ENCODE results near the gene RNPS1.
"Not testable (repeated sequence)": the region's sequence is repeated elsewhere in the genome, so short reads cannot be mapped to it uniquely, and the experiment has no call there.

Gene RNPS1

DNA sequence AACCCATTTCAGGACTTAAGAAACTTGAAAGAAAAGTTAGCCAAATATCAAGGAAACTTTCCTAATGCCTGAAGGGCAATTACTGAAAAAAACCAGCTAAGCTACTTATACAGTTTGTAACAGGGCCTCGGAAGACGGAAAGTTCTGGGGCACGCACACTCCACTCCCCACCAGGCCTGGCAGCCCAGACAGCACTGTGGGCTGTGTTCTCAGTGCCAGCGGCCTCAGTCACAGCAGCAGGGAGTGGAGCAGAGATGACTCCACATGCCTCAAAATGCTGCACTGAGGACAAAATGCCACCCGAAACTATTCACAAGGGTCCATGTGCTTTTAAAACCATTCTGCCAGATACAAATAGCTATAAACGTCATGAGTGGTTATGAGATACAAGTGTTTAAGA lies 10.2 kb downstream of the RNPS1 start:
- DNase-seq (ENCODE audit: low read depth): no peak

DNA sequence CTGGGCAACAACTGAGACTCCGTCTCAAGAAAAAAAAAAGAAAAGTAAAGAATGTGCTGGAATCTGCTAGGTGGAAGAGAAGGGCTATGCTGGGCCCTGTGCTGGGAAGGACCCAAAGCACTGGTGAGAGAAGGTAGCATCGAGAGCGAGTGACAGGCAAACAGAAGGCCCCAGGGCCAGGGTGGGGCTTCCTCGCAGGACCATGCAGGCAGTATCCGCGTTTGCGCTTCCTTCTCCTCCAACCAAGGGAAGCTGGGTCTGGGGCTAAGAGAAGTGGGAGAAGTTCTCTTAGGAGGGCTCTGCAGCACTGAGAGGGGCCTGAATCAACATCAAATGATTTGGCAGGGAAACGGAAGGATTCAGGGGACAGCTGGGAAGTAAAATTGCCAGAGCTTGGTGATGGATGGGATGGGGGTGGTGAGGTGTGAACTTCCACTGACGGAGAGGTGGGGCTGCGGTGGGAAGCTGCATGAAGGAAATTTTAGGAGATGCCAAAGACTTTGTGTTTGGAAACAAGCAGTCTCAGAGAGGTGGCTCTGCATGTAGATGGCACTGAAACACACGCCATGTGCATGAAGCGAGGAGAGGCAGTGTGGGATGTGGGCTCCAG lies 11.3 kb downstream of the RNPS1 start:
- DNase-seq (ENCODE audit: low read depth): no peak

- no peak for DNase-seq (ENCODE audit: low read depth)
Measured at GRCh38 chr16:2253293-2253692, 14.6 kb downstream of the RNPS1 start.

- no peak for DNase-seq (ENCODE audit: low read depth)
Measured at GRCh38 chr16:2252806-2253148, 15.1 kb downstream of the RNPS1 start.

- DNase-seq (ENCODE audit: low read depth): peak; percentile 87
Measured at GRCh38 chr16:2251296-2252111, 16.4 kb downstream of the RNPS1 start, which contains the start of gene ECI1. ECI1 (minus strand) TSS chr16:2251587; CDS start chr16:2251566, 21 bp downstream.

DNA sequence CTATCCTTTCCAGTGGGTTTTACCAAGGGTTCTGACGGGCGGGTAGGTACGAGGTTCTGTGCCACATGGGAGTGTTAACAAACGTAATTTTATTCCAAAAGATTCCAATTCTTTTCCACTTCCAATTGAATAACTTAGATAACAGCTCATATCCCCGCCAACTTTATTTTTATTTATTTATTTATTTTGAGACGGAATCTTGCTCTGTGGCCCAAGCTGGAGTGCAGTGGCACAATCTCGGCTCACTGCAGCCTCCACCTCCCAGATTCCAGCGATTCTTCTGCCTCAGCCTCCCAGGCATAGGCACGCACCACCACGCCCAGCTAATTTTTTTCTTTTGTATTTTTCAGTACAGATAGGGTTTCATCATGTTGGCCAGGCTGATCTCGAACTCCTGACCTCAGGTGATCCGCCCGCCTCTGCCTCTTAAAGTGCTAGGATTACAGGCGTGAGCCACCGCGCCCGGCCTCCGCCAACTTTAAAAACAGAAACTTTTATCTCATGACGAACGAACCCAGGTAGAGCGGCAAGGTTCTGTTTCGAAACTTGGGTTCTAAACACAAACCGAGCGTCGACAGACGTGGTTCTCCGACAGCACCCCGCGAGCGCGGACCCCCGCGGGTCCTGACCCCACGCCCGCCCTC lies 17.2 kb downstream of the RNPS1 start:
- DNase-seq (ENCODE audit: low read depth): peak; percentile 34

GRCh38 chr16:2246301-2246885 lies 21.5 kb downstream of the RNPS1 start:
- DNase-seq (ENCODE audit: low read depth): no peak

GRCh38 chr16:2244926-2245795 lies 22.8 kb downstream of the RNPS1 start:
- no peak for DNase-seq (ENCODE audit: low read depth)

- DNase-seq (ENCODE audit: low read depth): no peak
Measured at GRCh38 chr16:2244301-2244700, 23.6 kb downstream of the RNPS1 start.

DNA sequence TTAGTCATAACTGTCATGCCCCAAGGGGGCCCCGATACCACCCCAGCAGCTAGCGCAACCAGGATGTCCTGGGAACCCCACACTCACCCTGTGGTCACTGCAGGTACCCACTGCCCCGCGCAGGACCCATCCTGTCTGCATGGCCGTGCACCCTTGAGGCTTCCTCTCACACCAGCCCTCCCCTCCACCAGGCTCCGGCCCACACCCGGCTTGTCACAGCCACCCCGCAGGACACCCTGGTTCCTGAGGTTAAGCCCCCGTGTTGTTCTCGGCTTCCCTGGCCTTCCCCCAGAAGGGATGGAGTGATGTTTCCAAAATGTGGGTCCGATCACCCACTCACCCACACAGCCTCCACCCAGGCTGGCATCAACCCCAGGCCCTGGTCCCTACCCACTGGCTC lies 24.1 kb downstream of the RNPS1 start:
- DNase-seq (ENCODE audit: low read depth): no peak

DNA sequence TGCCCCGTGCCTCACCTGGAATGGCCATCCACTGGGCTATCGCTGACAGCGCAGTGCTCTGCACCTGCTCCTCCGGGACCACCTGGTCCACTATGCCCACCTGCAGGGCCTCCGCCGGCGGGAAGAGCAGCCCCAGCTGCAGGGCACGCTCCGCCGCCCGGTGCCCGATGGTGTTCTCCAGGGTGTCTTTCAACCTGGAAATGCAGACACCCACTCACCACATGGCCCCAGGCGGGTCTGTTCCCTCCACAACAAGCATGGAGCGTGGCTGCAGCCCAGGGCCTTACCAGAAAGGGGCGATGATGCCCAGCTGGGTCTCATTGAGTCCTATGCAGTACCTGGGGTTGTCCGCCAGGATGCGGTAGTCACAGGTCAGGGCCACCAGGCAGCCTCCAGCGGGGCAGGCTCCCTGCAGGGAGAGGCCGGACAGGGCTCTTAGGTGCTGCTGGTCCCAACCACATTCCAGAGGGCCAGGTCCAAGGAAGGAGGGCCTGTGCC lies 24.8 kb downstream of the RNPS1 start:
- DNase-seq (ENCODE audit: low read depth): no peak

DNA sequence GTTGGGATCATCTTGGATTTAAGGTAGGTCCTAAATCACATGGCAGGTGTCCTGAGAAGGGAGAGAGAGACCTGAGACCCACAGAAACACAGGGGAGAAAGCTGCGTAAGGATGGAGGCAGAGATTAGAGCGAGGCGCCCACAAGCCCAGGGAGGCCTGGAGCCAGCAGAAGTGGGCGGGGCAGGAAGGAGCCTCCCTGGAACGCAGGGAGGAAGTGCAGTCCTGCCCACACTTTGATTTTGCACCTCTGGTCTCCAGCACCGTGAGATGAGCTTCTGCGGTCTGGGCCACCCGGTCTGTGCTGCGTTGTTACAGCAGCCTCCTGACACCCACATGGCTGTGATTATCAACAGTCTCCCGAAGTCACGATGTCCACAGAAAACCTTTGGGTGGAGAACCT lies 25.3 kb downstream of the RNPS1 start:
- no peak for DNase-seq (ENCODE audit: low read depth)

- not testable (repeated sequence) for DNase-seq (ENCODE audit: low read depth)
Measured at GRCh38 chr16:2240331-2240730, 27.6 kb downstream of the RNPS1 start.

DNA sequence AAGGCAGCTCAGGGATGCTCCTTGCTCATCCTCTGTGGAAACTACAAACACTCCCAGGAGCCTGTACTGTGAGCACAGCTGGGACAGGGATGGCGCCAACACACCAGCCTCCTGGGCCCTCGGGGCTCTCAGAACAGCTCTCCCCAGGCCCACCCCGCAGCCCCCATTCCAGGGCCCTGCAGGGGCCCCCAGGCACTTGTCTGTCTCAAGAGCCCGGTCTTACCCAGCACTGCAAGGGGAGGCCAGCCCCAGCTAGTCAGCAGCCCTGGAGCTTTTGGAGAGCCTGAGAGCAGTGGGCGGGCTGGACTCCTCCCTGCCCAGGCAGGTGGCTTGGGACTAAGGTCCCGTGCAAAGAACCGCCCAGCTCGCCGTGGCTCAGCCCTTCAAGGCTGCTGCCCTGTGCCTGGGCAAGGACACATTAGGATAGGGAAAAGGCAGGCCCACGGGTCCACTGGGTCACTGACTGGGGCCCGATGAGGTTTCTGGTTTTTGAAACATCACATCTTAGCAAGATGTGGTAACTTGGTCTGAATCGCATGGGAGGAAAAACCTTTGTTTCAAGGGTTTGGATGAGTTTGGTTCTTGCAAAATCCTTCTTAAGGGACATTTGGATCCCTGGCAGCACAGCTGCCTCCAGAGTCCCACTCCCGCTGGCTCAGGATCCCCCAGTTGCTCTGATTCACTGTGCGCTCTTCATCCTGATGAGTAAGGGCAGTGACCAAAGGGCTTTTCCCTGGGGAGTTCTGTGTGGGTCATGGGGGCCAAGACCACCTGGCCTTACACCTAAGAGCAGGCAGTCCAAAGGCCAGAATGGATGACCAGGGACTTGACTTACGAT lies 28.9 kb downstream of the RNPS1 start:
- no peak for DNase-seq (ENCODE audit: low read depth)

DNA sequence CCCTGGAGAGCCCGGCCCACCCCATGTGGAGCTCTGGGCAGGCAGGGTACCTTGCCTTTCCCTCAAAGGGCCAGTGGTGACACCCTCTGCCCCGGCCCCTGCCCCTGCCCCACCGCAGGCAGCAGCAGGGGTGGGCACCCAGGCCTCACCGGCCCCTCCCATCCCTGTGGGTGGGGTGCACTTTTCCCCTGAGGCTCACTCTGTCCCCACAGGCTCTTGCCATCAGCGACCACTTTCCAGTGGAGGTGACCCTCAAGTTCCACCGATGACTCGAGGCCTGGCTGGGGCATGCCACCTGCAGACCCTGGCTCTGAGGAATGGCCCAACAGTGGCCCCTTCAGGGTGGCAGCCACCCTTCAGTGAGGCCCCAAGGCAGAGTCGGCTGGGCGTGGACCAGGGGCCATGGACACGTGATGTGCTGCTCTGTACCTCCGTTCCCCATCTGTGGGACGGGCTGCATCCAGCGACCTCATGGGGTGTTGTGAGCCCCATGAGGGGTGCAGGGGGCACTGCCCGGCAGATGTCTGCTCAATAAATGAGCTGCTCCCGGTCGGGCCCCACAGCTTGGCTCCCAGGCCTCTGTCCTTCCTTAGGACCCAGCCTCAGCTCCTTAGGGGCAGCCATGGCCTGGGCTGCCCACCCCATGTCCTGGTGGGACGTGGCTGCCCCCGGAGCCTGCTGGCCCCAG lies 29.6 kb downstream of the RNPS1 start:
- no peak for DNase-seq (ENCODE audit: low read depth)

- DNase-seq (ENCODE audit: low read depth): no peak
Measured at GRCh38 chr16:2237493-2238149, 30.3 kb downstream of the RNPS1 start.

GRCh38 chr16:2237102-2237482 lies 30.8 kb downstream of the RNPS1 start:
- no peak for DNase-seq (ENCODE audit: low read depth)

- DNase-seq (ENCODE audit: low read depth): no peak
Measured at GRCh38 chr16:2236337-2237101, 31.4 kb downstream of the RNPS1 start, which contains the start of gene DNASE1L2. DNASE1L2 (plus strand) TSS chr16:2236444; CDS start chr16:2236817, 373 bp downstream.

All from activated T-cell treated with anti-CD3 and anti-CD28 coated beads for 48 hours (primary cell).